ENCODE results near the gene DDB1. TPM values are rescaled to one million over a fixed set of nuclear protein-coding genes. Genes with fewer than 3 reads are reported as not detected.

The DDB1 gene
- total and polyA plus RNA-seq, 2 of the 13 experiments (the other 11 are each of a cell fraction or from before 2014, with no cell fraction given): 217 to 266 TPM

DNA sequence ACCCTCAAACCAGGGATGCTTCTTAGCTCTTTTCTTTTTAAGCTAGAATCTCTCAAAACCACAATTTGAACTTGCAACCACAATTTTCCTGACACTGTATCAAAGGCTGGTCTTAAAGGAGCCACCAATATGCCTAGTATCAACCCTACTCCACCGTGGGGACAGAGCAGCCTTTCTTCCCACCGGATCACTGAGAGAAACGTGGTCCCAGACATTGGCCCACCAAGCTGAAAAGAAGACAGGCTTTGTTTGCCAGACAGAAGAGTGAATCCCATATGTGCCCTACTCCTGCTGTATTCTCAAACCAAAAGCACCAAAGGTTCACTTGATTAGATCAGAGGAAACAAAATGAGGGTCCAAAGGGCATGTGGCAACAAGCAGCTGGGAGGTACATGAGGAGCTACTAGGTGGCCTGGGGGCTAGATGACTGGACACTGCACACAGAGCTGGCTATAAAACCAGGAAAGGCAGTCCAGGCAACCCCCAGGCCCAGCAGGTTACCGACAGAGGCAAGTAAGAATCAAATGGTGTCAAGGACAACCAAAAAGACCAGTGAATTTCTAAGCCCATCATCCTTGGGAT lies 34.2 kb downstream of the DDB1 start (continued):
- TF ChIP-seq, protein P1, sequence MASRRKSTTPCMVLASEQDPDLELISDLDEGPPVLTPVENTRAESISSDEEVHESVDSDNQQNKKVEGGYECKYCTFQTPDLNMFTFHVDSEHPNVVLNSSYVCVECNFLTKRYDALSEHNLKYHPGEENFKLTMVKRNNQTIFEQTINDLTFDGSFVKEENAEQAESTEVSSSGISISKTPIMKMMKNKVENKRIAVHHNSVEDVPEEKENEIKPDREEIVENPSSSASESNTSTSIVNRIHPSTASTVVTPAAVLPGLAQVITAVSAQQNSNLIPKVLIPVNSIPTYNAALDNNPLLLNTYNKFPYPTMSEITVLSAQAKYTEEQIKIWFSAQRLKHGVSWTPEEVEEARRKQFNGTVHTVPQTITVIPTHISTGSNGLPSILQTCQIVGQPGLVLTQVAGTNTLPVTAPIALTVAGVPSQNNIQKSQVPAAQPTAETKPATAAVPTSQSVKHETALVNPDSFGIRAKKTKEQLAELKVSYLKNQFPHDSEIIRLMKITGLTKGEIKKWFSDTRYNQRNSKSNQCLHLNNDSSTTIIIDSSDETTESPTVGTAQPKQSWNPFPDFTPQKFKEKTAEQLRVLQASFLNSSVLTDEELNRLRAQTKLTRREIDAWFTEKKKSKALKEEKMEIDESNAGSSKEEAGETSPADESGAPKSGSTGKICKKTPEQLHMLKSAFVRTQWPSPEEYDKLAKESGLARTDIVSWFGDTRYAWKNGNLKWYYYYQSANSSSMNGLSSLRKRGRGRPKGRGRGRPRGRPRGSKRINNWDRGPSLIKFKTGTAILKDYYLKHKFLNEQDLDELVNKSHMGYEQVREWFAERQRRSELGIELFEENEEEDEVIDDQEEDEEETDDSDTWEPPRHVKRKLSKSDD (CRISPR knock-in tag; IDR thresholded peaks at IDR 0.05; ENCODE audit: low read depth): no peak
- TF ChIP-seq GLI4 (CRISPR knock-in tag; IDR thresholded peaks at IDR 0.05; ENCODE audit: borderline replicate concordance) (no peak), ZBTB20 (CRISPR knock-in tag; IDR thresholded peaks at IDR 0.05; ENCODE audit: borderline replicate concordance, low read depth) (0 out of 2 replicates have a peak, but pooled peaks have one; percentile 38), ZNF292 (CRISPR knock-in tag; IDR thresholded peaks at IDR 0.05; ENCODE audit: borderline replicate concordance, low read depth) (peak; percentile 43; the same call in 1 of the 2 replicates), PRMT3 (CRISPR knock-in tag; IDR thresholded peaks at IDR 0.05; ENCODE audit: borderline replicate concordance, low read depth) (0 out of 2 replicates have a peak, but pooled peaks have one; percentile 46), ZNF558 (CRISPR knock-in tag; IDR thresholded peaks at IDR 0.05; ENCODE audit: borderline replicate concordance) (no peak), BORCS8-MEF2B (CRISPR knock-in tag; IDR thresholded peaks at IDR 0.05) (peak; percentile 61; the same call in 1 of the 2 replicates), ELF3 (CRISPR knock-in tag; IDR thresholded peaks at IDR 0.05) (peak; percentile 72), NR2F2 (IDR thresholded peaks at IDR 0.05; ENCODE audit: borderline replicate concordance, low read depth) (peak; percentile 13; the same call in 1 of the 2 replicates), ZBTB7A (CRISPR knock-in tag; IDR thresholded peaks at IDR 0.05) (0 out of 2 replicates have a peak, but pooled peaks have one; percentile 65), SMYD3 (CRISPR knock-in tag; IDR thresholded peaks at IDR 0.05) (0 out of 2 replicates have a peak, but pooled peaks have one; percentile 28)
- TF ChIP-seq, protein P2, sequence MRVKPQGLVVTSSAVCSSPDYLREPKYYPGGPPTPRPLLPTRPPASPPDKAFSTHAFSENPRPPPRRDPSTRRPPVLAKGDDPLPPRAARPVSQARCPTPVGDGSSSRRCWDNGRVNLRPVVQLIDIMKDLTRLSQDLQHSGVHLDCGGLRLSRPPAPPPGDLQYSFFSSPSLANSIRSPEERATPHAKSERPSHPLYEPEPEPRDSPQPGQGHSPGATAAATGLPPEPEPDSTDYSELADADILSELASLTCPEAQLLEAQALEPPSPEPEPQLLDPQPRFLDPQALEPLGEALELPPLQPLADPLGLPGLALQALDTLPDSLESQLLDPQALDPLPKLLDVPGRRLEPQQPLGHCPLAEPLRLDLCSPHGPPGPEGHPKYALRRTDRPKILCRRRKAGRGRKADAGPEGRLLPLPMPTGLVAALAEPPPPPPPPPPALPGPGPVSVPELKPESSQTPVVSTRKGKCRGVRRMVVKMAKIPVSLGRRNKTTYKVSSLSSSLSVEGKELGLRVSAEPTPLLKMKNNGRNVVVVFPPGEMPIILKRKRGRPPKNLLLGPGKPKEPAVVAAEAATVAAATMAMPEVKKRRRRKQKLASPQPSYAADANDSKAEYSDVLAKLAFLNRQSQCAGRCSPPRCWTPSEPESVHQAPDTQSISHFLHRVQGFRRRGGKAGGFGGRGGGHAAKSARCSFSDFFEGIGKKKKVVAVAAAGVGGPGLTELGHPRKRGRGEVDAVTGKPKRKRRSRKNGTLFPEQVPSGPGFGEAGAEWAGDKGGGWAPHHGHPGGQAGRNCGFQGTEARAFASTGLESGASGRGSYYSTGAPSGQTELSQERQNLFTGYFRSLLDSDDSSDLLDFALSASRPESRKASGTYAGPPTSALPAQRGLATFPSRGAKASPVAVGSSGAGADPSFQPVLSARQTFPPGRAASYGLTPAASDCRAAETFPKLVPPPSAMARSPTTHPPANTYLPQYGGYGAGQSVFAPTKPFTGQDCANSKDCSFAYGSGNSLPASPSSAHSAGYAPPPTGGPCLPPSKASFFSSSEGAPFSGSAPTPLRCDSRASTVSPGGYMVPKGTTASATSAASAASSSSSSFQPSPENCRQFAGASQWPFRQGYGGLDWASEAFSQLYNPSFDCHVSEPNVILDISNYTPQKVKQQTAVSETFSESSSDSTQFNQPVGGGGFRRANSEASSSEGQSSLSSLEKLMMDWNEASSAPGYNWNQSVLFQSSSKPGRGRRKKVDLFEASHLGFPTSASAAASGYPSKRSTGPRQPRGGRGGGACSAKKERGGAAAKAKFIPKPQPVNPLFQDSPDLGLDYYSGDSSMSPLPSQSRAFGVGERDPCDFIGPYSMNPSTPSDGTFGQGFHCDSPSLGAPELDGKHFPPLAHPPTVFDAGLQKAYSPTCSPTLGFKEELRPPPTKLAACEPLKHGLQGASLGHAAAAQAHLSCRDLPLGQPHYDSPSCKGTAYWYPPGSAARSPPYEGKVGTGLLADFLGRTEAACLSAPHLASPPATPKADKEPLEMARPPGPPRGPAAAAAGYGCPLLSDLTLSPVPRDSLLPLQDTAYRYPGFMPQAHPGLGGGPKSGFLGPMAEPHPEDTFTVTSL (CRISPR knock-in tag; IDR thresholded peaks at IDR 0.05; ENCODE audit: borderline replicate concordance): no peak; the same call in 1 of the 2 replicates
- TF ChIP-seq, protein P3, sequence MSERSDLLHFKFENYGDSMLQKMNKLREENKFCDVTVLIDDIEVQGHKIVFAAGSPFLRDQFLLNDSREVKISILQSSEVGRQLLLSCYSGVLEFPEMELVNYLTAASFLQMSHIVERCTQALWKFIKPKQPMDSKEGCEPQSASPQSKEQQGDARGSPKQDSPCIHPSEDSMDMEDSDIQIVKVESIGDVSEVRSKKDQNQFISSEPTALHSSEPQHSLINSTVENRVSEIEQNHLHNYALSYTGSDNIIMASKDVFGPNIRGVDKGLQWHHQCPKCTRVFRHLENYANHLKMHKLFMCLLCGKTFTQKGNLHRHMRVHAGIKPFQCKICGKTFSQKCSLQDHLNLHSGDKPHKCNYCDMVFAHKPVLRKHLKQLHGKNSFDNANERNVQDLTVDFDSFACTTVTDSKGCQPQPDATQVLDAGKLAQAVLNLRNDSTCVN (CRISPR knock-in tag; IDR thresholded peaks at IDR 0.05; ENCODE audit: borderline replicate concordance): peak; percentile 20; the same call in 1 of the 2 replicates
- TF ChIP-seq, protein P4, sequence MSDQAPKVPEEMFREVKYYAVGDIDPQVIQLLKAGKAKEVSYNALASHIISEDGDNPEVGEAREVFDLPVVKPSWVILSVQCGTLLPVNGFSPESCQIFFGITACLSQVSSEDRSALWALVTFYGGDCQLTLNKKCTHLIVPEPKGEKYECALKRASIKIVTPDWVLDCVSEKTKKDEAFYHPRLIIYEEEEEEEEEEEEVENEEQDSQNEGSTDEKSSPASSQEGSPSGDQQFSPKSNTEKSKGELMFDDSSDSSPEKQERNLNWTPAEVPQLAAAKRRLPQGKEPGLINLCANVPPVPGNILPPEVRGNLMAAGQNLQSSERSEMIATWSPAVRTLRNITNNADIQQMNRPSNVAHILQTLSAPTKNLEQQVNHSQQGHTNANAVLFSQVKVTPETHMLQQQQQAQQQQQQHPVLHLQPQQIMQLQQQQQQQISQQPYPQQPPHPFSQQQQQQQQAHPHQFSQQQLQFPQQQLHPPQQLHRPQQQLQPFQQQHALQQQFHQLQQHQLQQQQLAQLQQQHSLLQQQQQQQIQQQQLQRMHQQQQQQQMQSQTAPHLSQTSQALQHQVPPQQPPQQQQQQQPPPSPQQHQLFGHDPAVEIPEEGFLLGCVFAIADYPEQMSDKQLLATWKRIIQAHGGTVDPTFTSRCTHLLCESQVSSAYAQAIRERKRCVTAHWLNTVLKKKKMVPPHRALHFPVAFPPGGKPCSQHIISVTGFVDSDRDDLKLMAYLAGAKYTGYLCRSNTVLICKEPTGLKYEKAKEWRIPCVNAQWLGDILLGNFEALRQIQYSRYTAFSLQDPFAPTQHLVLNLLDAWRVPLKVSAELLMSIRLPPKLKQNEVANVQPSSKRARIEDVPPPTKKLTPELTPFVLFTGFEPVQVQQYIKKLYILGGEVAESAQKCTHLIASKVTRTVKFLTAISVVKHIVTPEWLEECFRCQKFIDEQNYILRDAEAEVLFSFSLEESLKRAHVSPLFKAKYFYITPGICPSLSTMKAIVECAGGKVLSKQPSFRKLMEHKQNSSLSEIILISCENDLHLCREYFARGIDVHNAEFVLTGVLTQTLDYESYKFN (CRISPR knock-in tag; conservative IDR thresholded peaks at IDR 0.05): peak; percentile 93
